ENCODE data around the gene PDE4D. TPM values are rescaled to one million over a fixed set of nuclear protein-coding genes. Genes with fewer than 3 reads are reported as not detected.

PDE4D gene
- total and polyA plus RNA-seq, 2 of the 4 experiments (the other 2 are of a cell fraction), result 1.4 to 7.9 TPM

GRCh38 chr5:59439303-59439702 is 454.2 kb downstream of the PDE4D start:
- no TSS peak for BruUV-seq (replicated peaks)
- H3K4me3 ChIP-seq (ENCODE audit: insufficient read depth, low read depth, low read length), result no peak overlapping the region
- intact Hi-C loops (cut with micrococcal nuclease), result no loop called here
- no peaks in the 10 kb centered on the region for H3K4me1 ChIP-seq (ENCODE audit: control insufficient read depth, insufficient read depth, low read length)
- H3K36me3 ChIP-seq (ENCODE audit: control insufficient read depth, insufficient read depth, low read length), result no peaks in the 10 kb centered on the region
- H3K23ac ChIP-seq (ENCODE audit: low read depth, low read length), result no peak overlapping the region
- POLR2A ChIA-PET (ENCODE audit: unreplicated experiment), result no interaction called here
- H3K79me1 ChIP-seq (ENCODE audit: low read depth in 1 of 2, low read length in 2 of 2), result no peaks in the 10 kb centered on the region
- dilution Hi-C loops (cut with HindIII; ENCODE audit: low sequenced_read_pairs, unreplicated experiment), result no loop called here
- H2AFZ ChIP-seq (replicated peaks; ENCODE audit: low read length, poor library complexity), result no peak overlapping the region
- no peaks in the 10 kb centered on the region for H4K20me1 ChIP-seq (ENCODE audit: insufficient read depth, low read length)
- no peak overlapping the region for H2AK5ac ChIP-seq (ENCODE audit: low read depth, low read length)
- H4K5ac ChIP-seq (ENCODE audit: low read depth, low read length), result no peak overlapping the region
- H2BK15ac ChIP-seq (ENCODE audit: low read depth, low read length), result no peak overlapping the region
- ATAC-seq (ENCODE audit: low read depth) (no peak), DNase-seq (no peak)
- no peak overlapping the region for H3K14ac ChIP-seq (replicated peaks; ENCODE audit: low read depth, low read length)
- no peak overlapping the region for H3K4ac ChIP-seq (ENCODE audit: low read depth, low read length)
- CTCF ChIA-PET, result interaction anchor here (0.6 kb wide), 1 partner anchor 35 kb away, joined by 3 read pairs; no protein-coding TSS in a partner anchor
- H3K18ac ChIP-seq (ENCODE audit: low read depth, low read length), result no peak overlapping the region
- in situ Hi-C loops (cut with MboI; ENCODE audit: low sequenced_read_pairs), result no loop called here
- no peak overlapping the region for H2AK9ac ChIP-seq (replicated peaks; ENCODE audit: low read depth, low read length, poor library complexity)
- H3K9ac ChIP-seq (ENCODE audit: low read depth, low read length), result no peak overlapping the region
- no peak overlapping the region for H3K4me2 ChIP-seq (ENCODE audit: low read depth, low read length)
- H3K27me3 ChIP-seq (ENCODE audit: control insufficient read depth, insufficient read depth, low read length), result no peaks in the 10 kb centered on the region
- no peak overlapping the region for H2BK5ac ChIP-seq (ENCODE audit: low read depth, low read length, poor library complexity, severe bottlenecking)
- no peak overlapping the region for H2BK120ac ChIP-seq (ENCODE audit: low read depth, low read length)
- no peak overlapping the region for H2BK20ac ChIP-seq (ENCODE audit: low read depth, low read length)
- no peak overlapping the region for H4K8ac ChIP-seq (ENCODE audit: low read depth in 2 of 2, low read length in 2 of 2)
- no peaks in the 10 kb centered on the region for H3K9me1 ChIP-seq (ENCODE audit: insufficient read depth, low read length)
- no peak overlapping the region for H4K91ac ChIP-seq (ENCODE audit: insufficient read depth, low read depth, low read length)
- H3K9me3 ChIP-seq (ENCODE audit: control insufficient read depth, insufficient read depth, low read length), result no peaks in the 10 kb centered on the region
- 90% methylated on average over 2 of the region's 3 CpGs; no CpG with 5 or more reads in 1 of the 2 experiments for WGBS, 2 experiments (ENCODE audit: extremely low coverage in 2 of 2, insufficient read length in 1 of 2)
- no peak for TF ChIP-seq RCOR1 (IDR thresholded peaks at IDR 0.05; ENCODE audit: insufficient replicate concordance, low read length)
- no peak for TF ChIP-seq MAZ (IDR thresholded peaks at IDR 0.05; ENCODE audit: borderline replicate concordance, low read depth, low read length)
- no peak for TF ChIP-seq MAFK (IDR thresholded peaks at IDR 0.05; ENCODE audit: low read depth, low read length)
- no peak for TF ChIP-seq CEBPB (IDR thresholded peaks at IDR 0.05; ENCODE audit: low read depth, low read length)
- TF ChIP-seq USF2 (IDR thresholded peaks at IDR 0.05; ENCODE audit: low read depth, low read length), result no peak
- no peak for TF ChIP-seq ELK1 (IDR thresholded peaks at IDR 0.05; ENCODE audit: borderline replicate concordance, low read depth, low read length)
- TF ChIP-seq POLR2A (IDR thresholded peaks at IDR 0.05; ENCODE audit: low read depth, low read length), result no peak
- TF ChIP-seq CTCF (conservative IDR thresholded peaks at IDR 0.05; ENCODE audit: low read depth, low read length), result no peak
- no peak for TF ChIP-seq SMC3 (IDR thresholded peaks at IDR 0.05; ENCODE audit: low read depth, low read length)
- no peak for TF ChIP-seq MXI1 (IDR thresholded peaks at IDR 0.05; ENCODE audit: borderline replicate concordance, low read depth, low read length)
- TF ChIP-seq FOS (IDR thresholded peaks at IDR 0.05; ENCODE audit: low read depth, low read length), result no peak
- no peak for TF ChIP-seq BHLHE40 (IDR thresholded peaks at IDR 0.05; ENCODE audit: low read depth, low read length)
- TF ChIP-seq RAD21 (IDR thresholded peaks at IDR 0.05; ENCODE audit: low read length), result no peak
- no peak for TF ChIP-seq NFE2L2 (IDR thresholded peaks at IDR 0.05; ENCODE audit: low read depth, low read length)
- TF ChIP-seq CHD1 (IDR thresholded peaks at IDR 0.05; ENCODE audit: low read depth, low read length), result no peak
- no peak for TF ChIP-seq RFX5 (IDR thresholded peaks at IDR 0.05; ENCODE audit: low read depth, low read length)
- H3K27ac ChIP-seq (ENCODE audit: insufficient read depth, low read length), result no peak overlapping the region
- H3K56ac ChIP-seq (ENCODE audit: extremely low read depth, insufficient read depth, low read length), result no peak overlapping the region

Measured in IMR-90 (cell line).